GM18873 (cell line): Measurements from ENCODE around the gene DNAH7.

Source experiments
- ATAC-seq: cut with Tn5 transposase; IDR thresholded peaks from one replicate; pipeline ENCODE4 v1.9.1; 2021; ENCODE audit warnings: mild to moderate bottlenecking, moderate library complexity, moderate number of reproducible peaks; ENCODE audit not compliant: unreplicated experiment, low FRiP score

Gene DNAH7

GRCh38 chr2:195879153-195879552 lies 189.5 kb downstream of the DNAH7 start:
- no peak for ATAC-seq

GRCh38 chr2:195871326-195871725 lies 197.3 kb downstream of the DNAH7 start:
- ATAC-seq = no peak

- ATAC-seq = no peak
These were observed 204.3 kb downstream of the DNAH7 start for GRCh38 chr2:195864316-195864715.

- no peak for ATAC-seq
These were observed 205.1 kb downstream of the DNAH7 start for GRCh38 chr2:195863564-195863963.

GRCh38 chr2:195863121-195863520 lies 205.5 kb downstream of the DNAH7 start:
- ATAC-seq = no peak

- ATAC-seq = no peak
These were observed 206.8 kb downstream of the DNAH7 start for GRCh38 chr2:195861821-195862220.

GRCh38 chr2:195859513-195859912 lies 209.1 kb downstream of the DNAH7 start:
- ATAC-seq = no peak

GRCh38 chr2:195857132-195857531 lies 211.5 kb downstream of the DNAH7 start:
- no peak for ATAC-seq

- ATAC-seq = no peak
These were observed 217.9 kb downstream of the DNAH7 start for GRCh38 chr2:195850764-195851163.

GRCh38 chr2:195848119-195848899 lies 220.3 kb downstream of the DNAH7 start:
- no peak for ATAC-seq

- ATAC-seq = no peak
These were observed 225.7 kb downstream of the DNAH7 start for GRCh38 chr2:195842932-195843331.

GRCh38 chr2:195838002-195838401 lies 230.6 kb downstream of the DNAH7 start:
- ATAC-seq = no peak

GRCh38 chr2:195836002-195836401 lies 232.6 kb downstream of the DNAH7 start:
- ATAC-seq = no peak

- ATAC-seq = no peak
These were observed 233.8 kb downstream of the DNAH7 start for GRCh38 chr2:195834836-195835235.

GRCh38 chr2:195830968-195831950 lies 237.4 kb downstream of the DNAH7 start:
- no peak for ATAC-seq

- ATAC-seq = no peak
These were observed 244.2 kb downstream of the DNAH7 start for GRCh38 chr2:195824478-195824877.

- ATAC-seq = no peak
These were observed 245.4 kb downstream of the DNAH7 start for GRCh38 chr2:195823206-195823605.

- ATAC-seq = no peak
These were observed 247.1 kb downstream of the DNAH7 start for GRCh38 chr2:195821566-195821932.

GRCh38 chr2:195820867-195821565 lies 247.6 kb downstream of the DNAH7 start:
- ATAC-seq = no peak

- no peak for ATAC-seq
These were observed 248.3 kb downstream of the DNAH7 start for GRCh38 chr2:195820373-195820772.

GRCh38 chr2:195819276-195819675 lies 249.4 kb downstream of the DNAH7 start:
- no peak for ATAC-seq
